CD4-positive, alpha-beta memory T cell (primary cell): Measurements from ENCODE around the gene TEKTIP1. TPM values are rescaled to one million over a fixed set of nuclear protein-coding genes. Genes with fewer than 3 reads are reported as not detected.
"Not testable (repeated sequence)": the region's sequence is repeated elsewhere in the genome, so short reads cannot be mapped to it uniquely, and the experiment has no call there.

Experiments used
- CTCF ChIA-PET: fragments of 350-600 bp; sonication (Branson Sonifier 250); formaldehyde crosslinking; loops from one replicate; lab custom pipeline; 2021; ENCODE audit warnings: inconsistent platforms; ENCODE audit not compliant: partially characterized antibody; lab: Charles Lee
- POLR2A ChIA-PET: fragments of 350-600 bp; sonication (Branson Sonifier 250); formaldehyde crosslinking; loops from one replicate; lab custom pipeline; 2021; ENCODE audit not compliant: partially characterized antibody; lab: Charles Lee
- DNase-seq, 5 donors: peaks; one replicate each; pipeline versions ENCODE4 v3.0.0 to v3.0.0-alpha.2; 2020 to 2022; ENCODE audit warnings: mixed read lengths in 1 of 5
- H3K27ac ChIP-seq: one replicate; pipeline ENCODE4 v1.7.0; 2013; ENCODE audit warnings: low read depth, low read length
- H3K27me3 ChIP-seq: 2 replicates; pipeline ENCODE4 v1.7.0; 2013; ENCODE audit warnings: mild to moderate bottlenecking, low read length, moderate library complexity; ENCODE audit not compliant: insufficient read depth
- H3K36me3 ChIP-seq: 2 replicates; pipeline ENCODE4 v1.7.0; 2013; ENCODE audit warnings: mild to moderate bottlenecking, low read length, moderate library complexity; ENCODE audit not compliant: insufficient read depth
- H3K4me1 ChIP-seq: 2 replicates; pipeline ENCODE4 v1.7.0; 2013; ENCODE audit warnings: mild to moderate bottlenecking, low read length, moderate library complexity; ENCODE audit not compliant: insufficient read depth
- H3K4me3 ChIP-seq, 2 donors: one replicate each; pipeline ENCODE4 v1.7.0; 2013; ENCODE audit warnings: low read length in 2 of 2, mild to moderate bottlenecking in 1 of 2
- H3K9me3 ChIP-seq, 2 donors: one replicate each; pipeline ENCODE4 v1.7.0; 2013; ENCODE audit warnings: low read length in 2 of 2, control low read depth in 1 of 2; ENCODE audit not compliant: control insufficient read depth in 1 of 2
- H3K27ac Mint-ChIP-seq, 7 donors: one replicate each; pipeline ENCODE4 v1.8.0; 2020 to 2021; ENCODE audit warnings: mixed read lengths in 7 of 7, mild to moderate bottlenecking in 6 of 7, inconsistent platforms in 3 of 7, moderate library complexity in 3 of 7
- H3K27me3 Mint-ChIP-seq, 2 donors: one replicate each; pipeline ENCODE4 v1.8.0; 2020 to 2021; ENCODE audit warnings: mixed read lengths in 2 of 2
- H3K36me3 Mint-ChIP-seq, 2 donors: one replicate each; pipeline ENCODE4 v1.8.0; 2020 to 2021; ENCODE audit warnings: mixed read lengths in 2 of 2, inconsistent platforms in 1 of 2, mild to moderate bottlenecking in 1 of 2
- H3K4me1 Mint-ChIP-seq, 4 donors: one replicate each; pipeline ENCODE4 v1.8.0; 2020 to 2021; ENCODE audit warnings: mixed read lengths in 4 of 4, mild to moderate bottlenecking in 1 of 4
- H3K4me3 Mint-ChIP-seq, 8 donors: one replicate each; pipeline ENCODE4 v1.8.0; 2020 to 2021; ENCODE audit warnings: mixed read lengths in 8 of 8, mild to moderate bottlenecking in 7 of 8, moderate library complexity in 6 of 8, inconsistent platforms in 3 of 8
- H3K9me3 Mint-ChIP-seq, 8 donors: one replicate each; pipeline ENCODE4 v1.8.0; 2020 to 2021; ENCODE audit warnings: mixed read lengths in 8 of 8, mild to moderate bottlenecking in 5 of 8, inconsistent platforms in 3 of 8, moderate library complexity in 1 of 8
- intact Hi-C: fragments of 100-400 bp; cut with micrococcal nuclease; formaldehyde crosslinking; loops from one replicate; pipeline ENCODE4 v1.15.1; 2023
- polyA plus RNA-seq, 2 donors: library from polyadenylated mRNA; unstranded; fragments of 300-500 nt; fragmentation: Illumina TruSeq; gene quantifications; one replicate each; pipeline ENCODE4 v1.2.3, GENCODE V29; 2021
- total RNA-seq, 2 experiments: library from RNA; stranded (reverse); gene quantifications; one replicate each; pipeline ENCODE4 v1.2.3, GENCODE V29; 2021

TEKTIP1 gene
- total and polyA plus RNA-seq, 4 experiments from 2014 or later, result 0.55 to 10.6 (median 8.1) TPM; not detected in 1

DNA sequence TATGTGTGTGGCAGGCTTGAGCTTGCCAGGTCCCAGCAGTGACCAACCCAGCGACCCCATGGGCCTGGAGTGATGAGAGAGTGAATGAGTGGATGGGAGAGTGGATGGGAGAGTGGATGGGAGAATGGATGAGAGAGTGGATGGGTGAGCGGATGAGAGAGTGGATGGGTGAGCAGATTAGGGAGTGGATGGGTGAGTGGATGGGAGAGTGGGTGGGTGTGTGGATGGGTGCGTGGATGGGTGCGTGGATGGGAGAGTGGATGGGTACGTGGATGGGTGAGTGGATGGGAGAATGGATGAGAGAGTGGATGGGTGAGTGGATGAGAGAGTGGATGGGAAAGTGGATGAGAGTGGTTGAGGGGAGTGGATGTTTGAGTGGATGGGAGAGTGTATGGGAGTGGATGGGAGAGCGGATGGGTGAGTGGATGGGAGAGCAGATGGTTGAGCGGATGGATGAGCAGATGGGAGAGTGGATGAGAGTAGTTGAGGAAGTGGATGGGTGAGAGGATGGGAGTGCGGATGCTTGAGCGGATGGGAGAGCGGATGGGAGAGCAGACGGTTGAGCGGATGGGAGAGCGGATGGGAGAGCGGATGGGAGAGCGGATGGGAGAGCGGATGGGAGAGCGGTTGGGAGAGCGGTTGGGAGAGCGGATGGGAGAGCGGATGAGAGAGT lies 10.3 kb upstream of the TEKTIP1 start:
- peaks cover 54% of the 10 kb centered on the region for H3K36me3 ChIP-seq

GRCh38 chr19:3529299-3529698 lies 9.7 kb upstream of the TEKTIP1 start:
- H3K27me3 Mint-ChIP-seq, intact Hi-C loops, H3K9me3 Mint-ChIP-seq, H3K4me1 ChIP-seq, CTCF ChIA-PET, DNase-seq, H3K4me3 ChIP-seq, H3K27ac ChIP-seq, H3K4me3 Mint-ChIP-seq, H3K9me3 ChIP-seq, H3K4me1 Mint-ChIP-seq, H3K27ac Mint-ChIP-seq, H3K27me3 ChIP-seq, POLR2A ChIA-PET: not testable (repeated sequence)
- H3K36me3 Mint-ChIP-seq, result peaks cover 7 to 22% of the 10 kb centered on the region in 2 donors
- H3K36me3 ChIP-seq, result peaks cover 51% of the 10 kb centered on the region

More for the DNA sequence above, 10.3 kb upstream of the TEKTIP1 start:
- no peak overlapping the region for H3K4me3 Mint-ChIP-seq
- H3K27ac Mint-ChIP-seq, result no peak overlapping the region
- Histone ChIP-seq H3K4me3 (no peak overlapping the region), H3K27ac (no peak overlapping the region), H3K27me3 (no peaks in the 10 kb centered on the region), H3K4me1 (no peaks in the 10 kb centered on the region), H3K9me3 (no peaks in the 10 kb centered on the region)
- intact Hi-C loops, result no loop called here
- H3K4me1 Mint-ChIP-seq, result peaks cover 0 to 1% (median 0%) of the 10 kb centered on the region in 4 donors
- peaks cover 10 to 25% of the 10 kb centered on the region in 2 donors for H3K36me3 Mint-ChIP-seq
- H3K9me3 Mint-ChIP-seq, result no peaks in the 10 kb centered on the region
- no peak for DNase-seq
- H3K27me3 Mint-ChIP-seq, result no peaks in the 10 kb centered on the region
- ChIA-PET CTCF (no interaction called here), POLR2A (no interaction called here)

- H3K27me3 ChIP-seq, result no peaks in the 10 kb centered on the region
- Mint-ChIP-seq H3K9me3 (no peaks in the 10 kb centered on the region), H3K4me1 (peaks cover 0 to 1% (median 0%) of the 10 kb centered on the region in 4 donors), H3K36me3 (peaks cover 7 to 27% of the 10 kb centered on the region in 2 donors), H3K27ac (no peak overlapping the region), H3K4me3 (no peak overlapping the region), H3K27me3 (no peaks in the 10 kb centered on the region)
- no peak for DNase-seq
- ChIA-PET POLR2A (no interaction called here), CTCF (no interaction called here)
- intact Hi-C loops, result no loop called here
- H3K36me3 ChIP-seq, result peaks cover 56% of the 10 kb centered on the region
- no peak overlapping the region for H3K4me3 ChIP-seq
- no peak overlapping the region for H3K27ac ChIP-seq
- no peaks in the 10 kb centered on the region for H3K9me3 ChIP-seq
- H3K4me1 ChIP-seq, result no peaks in the 10 kb centered on the region
These were observed 8.6 kb upstream of the TEKTIP1 start for GRCh38 chr19:3530389-3530788.

GRCh38 chr19:3531716-3532115 lies 7.3 kb upstream of the TEKTIP1 start:
- no peaks in the 10 kb centered on the region for H3K27me3 Mint-ChIP-seq
- H3K27me3 ChIP-seq, result no peaks in the 10 kb centered on the region
- H3K9me3 Mint-ChIP-seq, result no peaks in the 10 kb centered on the region
- no peak for DNase-seq
- no peak overlapping the region for H3K27ac Mint-ChIP-seq
- CTCF ChIA-PET, result no interaction called here
- POLR2A ChIA-PET, result no interaction called here
- no peak overlapping the region for H3K27ac ChIP-seq
- H3K4me3 ChIP-seq, result no peak overlapping the region
- intact Hi-C loops, result no loop called here
- no peaks in the 10 kb centered on the region for H3K9me3 ChIP-seq
- H3K4me1 ChIP-seq, result no peaks in the 10 kb centered on the region
- H3K4me3 Mint-ChIP-seq, result no peak overlapping the region
- peaks cover 0 to 1% (median 0%) of the 10 kb centered on the region in 4 donors for H3K4me1 Mint-ChIP-seq
- peaks cover 10 to 29% of the 10 kb centered on the region in 2 donors for H3K36me3 Mint-ChIP-seq
- H3K36me3 ChIP-seq, result peaks cover 51% of the 10 kb centered on the region

DNA sequence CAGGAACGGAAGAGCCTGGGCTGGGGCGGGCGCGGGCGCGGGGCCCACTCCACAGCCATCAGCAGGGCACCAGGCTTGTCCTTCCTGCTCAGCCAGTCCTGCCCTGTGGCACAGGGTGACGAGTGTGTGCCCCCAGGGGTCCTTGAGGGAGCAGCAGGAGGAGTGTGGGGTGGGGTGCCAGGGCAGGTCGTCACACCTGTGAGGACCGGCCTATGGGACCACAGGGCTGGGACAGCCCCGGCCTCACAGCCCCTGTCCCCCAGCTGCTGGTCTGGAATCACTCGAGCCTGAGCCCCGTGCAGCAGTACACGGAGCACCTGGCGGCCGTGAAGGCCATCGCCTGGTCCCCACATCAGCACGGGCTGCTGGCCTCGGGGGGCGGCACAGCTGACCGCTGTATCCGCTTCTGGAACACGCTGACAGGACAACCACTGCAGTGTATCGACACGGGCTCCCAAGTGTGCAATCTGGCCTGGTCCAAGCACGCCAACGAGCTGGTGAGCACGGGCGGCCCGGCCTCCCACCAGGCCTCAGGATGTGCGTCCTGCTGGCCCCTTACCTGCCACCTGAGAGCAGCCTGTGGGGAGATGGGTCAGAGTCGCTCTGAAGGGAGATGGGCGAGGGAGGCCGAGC lies 6.7 kb upstream of the TEKTIP1 start:
- H3K9me3 ChIP-seq, result no peaks in the 10 kb centered on the region
- Mint-ChIP-seq H3K27ac (no peak overlapping the region), H3K4me3 (no peak overlapping the region), H3K9me3 (no peaks in the 10 kb centered on the region), H3K36me3 (peaks cover 10 to 25% of the 10 kb centered on the region in 2 donors), H3K4me1 (peaks cover 0 to 1% (median 0%) of the 10 kb centered on the region in 4 donors), H3K27me3 (no peaks in the 10 kb centered on the region)
- no peaks in the 10 kb centered on the region for H3K4me1 ChIP-seq
- H3K36me3 ChIP-seq, result peaks cover 48% of the 10 kb centered on the region
- no peak overlapping the region for H3K27ac ChIP-seq
- intact Hi-C loops, result no loop called here
- DNase-seq, result no peak
- CTCF ChIA-PET, result no interaction called here
- POLR2A ChIA-PET, result no interaction called here
- no peak overlapping the region for H3K4me3 ChIP-seq
- H3K27me3 ChIP-seq, result no peaks in the 10 kb centered on the region

DNA sequence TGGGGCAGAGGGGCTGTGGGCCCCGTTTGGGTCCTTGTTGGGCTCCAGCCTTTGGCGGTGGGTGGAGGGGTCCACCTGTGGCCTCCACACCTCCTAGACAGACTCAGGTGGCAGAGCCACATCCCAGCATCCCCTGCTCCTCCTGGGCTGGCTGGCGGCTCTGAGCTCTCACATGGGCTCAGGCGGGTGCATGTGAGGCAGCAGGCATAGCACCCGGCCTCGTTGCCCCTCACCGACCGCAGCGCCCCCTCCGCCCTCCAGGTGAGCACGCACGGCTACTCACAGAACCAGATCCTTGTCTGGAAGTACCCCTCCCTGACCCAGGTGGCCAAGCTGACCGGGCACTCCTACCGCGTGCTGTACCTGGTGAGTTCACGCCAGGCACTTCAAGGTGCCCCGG lies 5.9 kb upstream of the TEKTIP1 start:
- peaks cover 10 to 26% of the 10 kb centered on the region in 2 donors for H3K36me3 Mint-ChIP-seq
- H3K4me3 ChIP-seq, result no peak overlapping the region
- H3K27me3 Mint-ChIP-seq, result no peaks in the 10 kb centered on the region
- H3K9me3 ChIP-seq, result no peaks in the 10 kb centered on the region
- peak overlapping the region in 1 of 7 donors; percentile 22 for H3K27ac Mint-ChIP-seq
- ChIA-PET CTCF (no interaction called here), POLR2A (no interaction called here)
- peaks cover 44% of the 10 kb centered on the region for H3K36me3 ChIP-seq
- no peaks in the 10 kb centered on the region for H3K27me3 ChIP-seq
- DNase-seq, result no peak
- peaks cover 0 to 1% (median 0%) of the 10 kb centered on the region in 4 donors for H3K4me1 Mint-ChIP-seq
- no peak overlapping the region for H3K4me3 Mint-ChIP-seq
- intact Hi-C loops, result no loop called here
- no peaks in the 10 kb centered on the region for H3K4me1 ChIP-seq
- H3K9me3 Mint-ChIP-seq, result no peaks in the 10 kb centered on the region
- no peak overlapping the region for H3K27ac ChIP-seq

GRCh38 chr19:3533563-3534216 lies 5.3 kb upstream of the TEKTIP1 start:
- peaks cover 44% of the 10 kb centered on the region for H3K36me3 ChIP-seq
- H3K36me3 Mint-ChIP-seq, result peaks cover 10 to 26% of the 10 kb centered on the region in 2 donors
- H3K27ac Mint-ChIP-seq, result no peak overlapping the region
- H3K27ac ChIP-seq, result no peak overlapping the region
- no peak overlapping the region for H3K4me3 Mint-ChIP-seq
- H3K27me3 ChIP-seq, result no peaks in the 10 kb centered on the region
- peaks cover 0 to 1% (median 0%) of the 10 kb centered on the region in 4 donors for H3K4me1 Mint-ChIP-seq
- H3K4me1 ChIP-seq, result no peaks in the 10 kb centered on the region
- intact Hi-C loops, result no loop called here
- POLR2A ChIA-PET, result no interaction called here
- no peaks in the 10 kb centered on the region for H3K9me3 ChIP-seq
- CTCF ChIA-PET, result no interaction called here
- no peaks in the 10 kb centered on the region for H3K27me3 Mint-ChIP-seq
- no peak overlapping the region for H3K4me3 ChIP-seq
- no peaks in the 10 kb centered on the region for H3K9me3 Mint-ChIP-seq
- no peak for DNase-seq
